B cell (primary cell): ENCODE results near the gene KSR1. TPM values are rescaled to one million over a fixed set of nuclear protein-coding genes. Genes with fewer than 3 reads are reported as not detected.
A peak's percentile ranks its signal among the peaks of the same experiment; 100 is the strongest.

Experiments used
- ATAC-seq: fragments of 200-7000 bp; cut with Tn5 transposase; one replicate; pipeline ENCODE4 v1.10.0; 2021; ENCODE audit warnings: low read depth, mild to moderate bottlenecking, moderate number of reproducible peaks, moderate library complexity
- CTCF ChIA-PET: fragments of 350-600 bp; sonication (Branson Sonifier 250); formaldehyde crosslinking; loops from one replicate; lab custom pipeline; 2021; ENCODE audit warnings: antibody characterized with exemption, inconsistent platforms; lab: Charles Lee
- POLR2A ChIA-PET: fragments of 350-600 bp; sonication (Branson Sonifier 250); formaldehyde crosslinking; loops from one replicate; lab custom pipeline; 2021; ENCODE audit warnings: antibody characterized with exemption; lab: Charles Lee
- DNase-seq: peaks from one replicate; pipeline ENCODE4 v3.0.0; 2013
- H2AFZ ChIP-seq: 2 replicates; pipeline ENCODE4 v1.6.1; 2012; ENCODE audit warnings: mild to moderate bottlenecking, low read depth, low read length; ENCODE audit not compliant: insufficient read depth, poor library complexity, severe bottlenecking
- H3K27ac ChIP-seq, 2 donors: 1 replicate in 1 of 2; 2 replicates in 1 of 2; pipeline ENCODE4 v1.5.1; 2012 to 2013; ENCODE audit warnings: low read length in 2 of 2, mild to moderate bottlenecking in 2 of 2, moderate library complexity in 1 of 2
- H3K27me3 ChIP-seq, 4 experiments: fragments of 200-600 bp in 1 of 4; sonication (generic) in 1 of 4; replicated peaks in 1 of 4; 1 replicate in 2 of 4; 2 replicates in 2 of 4; pipeline versions ENCODE4 v1.6.1 to v1.7.0; 2013 to 2016; ENCODE audit warnings: low read length in 3 of 4, mild to moderate bottlenecking in 2 of 4, mixed read lengths in 1 of 4, moderate library complexity in 1 of 4; ENCODE audit not compliant: insufficient read depth in 4 of 4, control insufficient read depth in 3 of 4; ENCODE audit errors: control extremely low read depth in 1 of 4
- H3K36me3 ChIP-seq, 2 experiments: replicated peaks in 1 of 2; 1 replicate in 1 of 2; 2 replicates in 1 of 2; pipeline versions ENCODE4 v1.6.1 to v1.7.1; 2013; ENCODE audit warnings: low read length in 1 of 2; ENCODE audit not compliant: insufficient read depth in 2 of 2, control insufficient read depth in 1 of 2; ENCODE audit errors: control extremely low read depth in 1 of 2, extremely low read depth in 1 of 2
- H3K4me1 ChIP-seq, 2 donors: fragments of 200-600 bp in 1 of 2; sonication (generic) in 1 of 2; 1 replicate in 1 of 2; 2 replicates in 1 of 2; pipeline versions ENCODE4 v1.5.1 to v1.6.1; 2013 to 2017; ENCODE audit warnings: low read length in 2 of 2; ENCODE audit not compliant: control insufficient read depth in 2 of 2, insufficient read depth in 2 of 2
- H3K4me2 ChIP-seq: replicated peaks from 2 replicates; pipeline ENCODE3; 2012; ENCODE audit warnings: mild to moderate bottlenecking, low read depth, low read length; ENCODE audit not compliant: poor library complexity, severe bottlenecking
- H3K4me3 ChIP-seq, 5 experiments: fragments of 200-600 bp in 1 of 5; sonication (generic) in 1 of 5; 1 replicate in 3 of 5; 2 replicates in 2 of 5; pipeline versions ENCODE4 v1.5.1 to v1.7.0; 2011 to 2016; ENCODE audit warnings: low read length in 4 of 5, mild to moderate bottlenecking in 4 of 5, low read depth in 2 of 5, control low read depth in 1 of 5, moderate library complexity in 1 of 5; ENCODE audit not compliant: insufficient read depth in 1 of 5; ENCODE audit errors: control extremely low read depth in 1 of 5, extremely low read depth in 1 of 5
- H3K79me2 ChIP-seq: fragments of 200-600 bp; sonication (generic); one replicate; pipeline ENCODE4 v1.6.0; 2016; ENCODE audit warnings: low read length; ENCODE audit not compliant: control insufficient read depth, insufficient read depth
- H3K9ac ChIP-seq: fragments of 200-600 bp; sonication (generic); 2 replicates; pipeline ENCODE4 v1.6.1; 2017; ENCODE audit warnings: mild to moderate bottlenecking, low read length, moderate library complexity
- H3K9me3 ChIP-seq, 3 donors: one replicate each; pipeline versions ENCODE4 v1.6.1 to v1.7.1; 2013; ENCODE audit warnings: low read length in 2 of 3; ENCODE audit not compliant: control insufficient read depth in 2 of 3, insufficient read depth in 1 of 3; ENCODE audit errors: control extremely low read depth in 1 of 3
- H4K20me1 ChIP-seq: 2 replicates; pipeline ENCODE4 v1.6.0; 2012; ENCODE audit warnings: mild to moderate bottlenecking, low read length; ENCODE audit not compliant: insufficient read depth, control insufficient read depth, poor library complexity, severe bottlenecking
- H3K27ac Mint-ChIP-seq: one replicate; pipeline ENCODE4 v1.8.0; 2021; ENCODE audit warnings: mixed read lengths
- H3K27me3 Mint-ChIP-seq: one replicate; pipeline ENCODE4 v1.8.0; 2021; ENCODE audit warnings: mixed read lengths
- H3K4me1 Mint-ChIP-seq: one replicate; pipeline ENCODE4 v1.8.0; 2021; ENCODE audit warnings: mixed read lengths
- H3K4me3 Mint-ChIP-seq: one replicate; pipeline ENCODE4 v1.8.0; 2021; ENCODE audit warnings: mixed read lengths
- H3K9me3 Mint-ChIP-seq: one replicate; pipeline ENCODE4 v1.8.0; 2022; ENCODE audit warnings: mixed read lengths; ENCODE audit not compliant: insufficient read depth
- CTCF ChIP-seq: fragments of 200-600 bp; IDR thresholded peaks from one replicate; pipeline ENCODE4 v1.8.0; 2022; ENCODE audit warnings: antibody characterized with exemption, mild to moderate bottlenecking
- EZH2 ChIP-seq: IDR thresholded peaks from 2 replicates; pipeline ENCODE4 v1.6.1; 2012; ENCODE audit warnings: borderline replicate concordance, low read depth, mild to moderate bottlenecking, moderate library complexity, low read length; ENCODE audit not compliant: insufficient read depth, poor library complexity, severe bottlenecking
- WGBS: methylation state at CpG from one replicate; pipeline ENCODE4 v1.1.5; 2013; ENCODE audit warnings: missing lambda C conversion rate; ENCODE audit not compliant: insufficient coverage; 5-methylcytosine and 5-hydroxymethylcytosine counted together
- intact Hi-C: fragments of 100-400 bp; cut with micrococcal nuclease; formaldehyde crosslinking; loops from one replicate; pipeline ENCODE4 v1.10.0; 2022
- polyA plus RNA-seq: library from polyadenylated mRNA; depleted of rRNA; stranded (reverse); fragments of >200 nt; gene quantifications from 2 replicates; pipeline ENCODE4 v1.2.3, GENCODE V29; 2012
- total RNA-seq, 2 donors: library from RNA; stranded (reverse); fragments of 120-200 nt in 1 of 2; gene quantifications; 1 replicate in 1 of 2; 2 replicates in 1 of 2; pipeline versions ENCODE4 v1.2.3 to v1.2.4, GENCODE V29; 2013 to 2022

KSR1 gene
- total and polyA plus RNA-seq, 2 donors (not counting 1 experiment from before 2014, with no cell fraction given) = 27.5 to 85.6 TPM

- Histone ChIP-seq H3K27ac (no peak overlapping the region), H3K36me3 (peaks cover 0 to 31% of the 10 kb centered on the region in 2 experiments), H3K79me2 (no peaks in the 10 kb centered on the region), H3K4me3 (no peak overlapping the region), H3K9me3 (no peaks in the 10 kb centered on the region), H3K9ac (no peak overlapping the region), H4K20me1 (no peaks in the 10 kb centered on the region), H3K27me3 (no peaks in the 10 kb centered on the region), H3K4me1 (peaks cover 12 to 26% of the 10 kb centered on the region in 2 donors), H2AFZ (no peak overlapping the region), H3K4me2 (no peak overlapping the region)
- no peak for DNase-seq
- Mint-ChIP-seq H3K9me3 (no peaks in the 10 kb centered on the region), H3K27ac (no peak overlapping the region), H3K27me3 (no peaks in the 10 kb centered on the region), H3K4me3 (no peak overlapping the region), H3K4me1 (peaks cover 15% of the 10 kb centered on the region)
- intact Hi-C loops = no loop called here
- 99% methylated on average over 7 of the region's 8 CpGs for WGBS
- CTCF ChIA-PET = interaction anchor here (1.0 to 2.2 kb wide), 3 partner anchors 10 to 237 kb away, joined by 3 to 5 read pairs (median 3); no protein-coding TSS in a partner anchor
- POLR2A ChIA-PET = no interaction called here
- no peak for TF ChIP-seq CTCF
- TF ChIP-seq EZH2 = no peak
- no peak for ATAC-seq
Observed at GRCh38 chr17:27618417-27618816, 162.2 kb downstream of the KSR1 start.

- DNase-seq = no peak
- ChIA-PET POLR2A (no interaction called here), CTCF (interaction anchor here (0.9 kb wide), 1 partner anchor 445 kb away, joined by 3 read pairs; no protein-coding TSS in a partner anchor)
- H2AFZ ChIP-seq = no peak overlapping the region
- no peak overlapping the region for H3K27ac ChIP-seq
- intact Hi-C loops = no loop called here
- no peak for ATAC-seq
- peak overlapping the region; percentile 22 for H3K4me2 ChIP-seq
- Mint-ChIP-seq H3K9me3 (no peaks in the 10 kb centered on the region), H3K4me1 (peaks cover 15% of the 10 kb centered on the region), H3K27ac (no peak overlapping the region), H3K4me3 (no peak overlapping the region), H3K27me3 (no peaks in the 10 kb centered on the region)
- H3K79me2 ChIP-seq = no peaks in the 10 kb centered on the region
- H3K4me1 ChIP-seq = peaks cover 12 to 26% of the 10 kb centered on the region in 2 donors
- peaks cover 0 to 35% of the 10 kb centered on the region in 2 experiments for H3K36me3 ChIP-seq
- H3K9me3 ChIP-seq = no peaks in the 10 kb centered on the region
- no peak overlapping the region for H3K9ac ChIP-seq
- no peaks in the 10 kb centered on the region for H3K27me3 ChIP-seq
- H4K20me1 ChIP-seq = no peaks in the 10 kb centered on the region
- H3K4me3 ChIP-seq = no peak overlapping the region
- WGBS = 75% methylated on average over 9 of the region's 9 CpGs
- TF ChIP-seq EZH2 = no peak
- no peak for TF ChIP-seq CTCF
Observed at GRCh38 chr17:27620721-27621120, 164.5 kb downstream of the KSR1 start.
